SK-N-SH (cell line): ENCODE measurements around the gene SNX10. TPM values are rescaled to one million over a fixed set of nuclear protein-coding genes. Genes with fewer than 3 reads are reported as not detected.

Source experiments
- CTCF ChIA-PET: fragments of 300-600, 350-600 bp; formaldehyde crosslinking; extraction: SDS; loops from one replicate; lab custom pipeline; 2021; lab: Yijun Ruan, JAX
- POLR2A ChIA-PET: fragments of 350-600 bp; sonication (Branson Sonifier 250); formaldehyde crosslinking; extraction: SDS; loops from one replicate; lab custom pipeline; 2020; ENCODE audit warnings: antibody characterized with exemption, inconsistent platforms; lab: Yijun Ruan, JAX
- DNase-seq: peaks from one replicate; pipeline ENCODE4 v3.0.0; 2012
- H2AFZ ChIP-seq: fragments of 200-600 bp; sonication (generic); 2 replicates; pipeline ENCODE4 v1.8.1; 2016; ENCODE audit warnings: antibody characterized with exemption, mild to moderate bottlenecking, low read depth
- H3F3A ChIP-seq: fragments of 200-600 bp; sonication (generic); replicated peaks from 2 replicates; pipeline ENCODE3; 2016; ENCODE audit warnings: antibody characterized with exemption, mild to moderate bottlenecking; ENCODE audit not compliant: insufficient read depth
- H3K27ac ChIP-seq, 2 experiments: fragments of 200-500 bp in 1 of 2; fragments of 200-600 bp in 1 of 2; sonication (Bioruptor generic) in 1 of 2; sonication (generic), shearing (Covaris generic) in 1 of 2; 2 replicates each; pipeline versions ENCODE4 v1.5.1 to v1.6.1; 2014 to 2016; ENCODE audit warnings: low read depth in 2 of 2, inconsistent platforms in 1 of 2, low read length in 1 of 2, mild to moderate bottlenecking in 1 of 2, mixed read lengths in 1 of 2
- H3K27me3 ChIP-seq: fragments of 200-600 bp; sonication (generic), shearing (Covaris generic); 2 replicates; pipeline ENCODE4 v1.6.1; 2016; ENCODE audit warnings: mixed run types; ENCODE audit not compliant: insufficient read depth
- H3K36me3 ChIP-seq, 2 experiments: fragments of 200-500 bp in 1 of 2; fragments of 200-600 bp in 1 of 2; sonication (Bioruptor generic) in 1 of 2; sonication (generic) in 1 of 2; replicated peaks in 1 of 2; 2 replicates each; pipeline versions ENCODE3 to v1.5.1; 2014 to 2016; ENCODE audit warnings: low read length in 1 of 2, mild to moderate bottlenecking in 1 of 2; ENCODE audit not compliant: insufficient read depth in 2 of 2, control insufficient read depth in 1 of 2
- H3K4me1 ChIP-seq, 2 experiments: fragments of 200-500 bp in 1 of 2; fragments of 200-600 bp in 1 of 2; sonication (Bioruptor generic) in 1 of 2; sonication (generic), shearing (Covaris generic) in 1 of 2; 2 replicates each; pipeline versions ENCODE4 v1.5.1 to v1.6.1; 2014 to 2016; ENCODE audit warnings: low read depth in 1 of 2, low read length in 1 of 2, mixed run types in 1 of 2; ENCODE audit not compliant: insufficient read depth in 2 of 2, control insufficient read depth in 1 of 2
- H3K4me2 ChIP-seq: fragments of 200-600 bp; sonication (generic), shearing (Covaris generic); 2 replicates; pipeline ENCODE4 v1.6.1; 2017; ENCODE audit warnings: mixed run types
- H3K4me3 ChIP-seq, 2 experiments: fragments of 200-500 bp in 1 of 2; fragments of 200-600 bp in 1 of 2; sonication (Bioruptor generic) in 1 of 2; sonication (generic), shearing (Covaris generic) in 1 of 2; 2 replicates each; pipeline versions ENCODE4 v1.5.1 to v1.8.1; 2014 to 2016; ENCODE audit warnings: low read depth in 2 of 2, inconsistent platforms in 1 of 2, low read length in 1 of 2, mild to moderate bottlenecking in 1 of 2, mixed read lengths in 1 of 2, moderate library complexity in 1 of 2
- H3K79me2 ChIP-seq: fragments of 200-600 bp; sonication (generic); 2 replicates; pipeline ENCODE4 v1.8.1; 2017; ENCODE audit warnings: mild to moderate bottlenecking; ENCODE audit not compliant: insufficient read depth
- H3K9ac ChIP-seq: fragments of 200-600 bp; sonication (generic); 2 replicates; pipeline ENCODE4 v1.6.1; 2017; ENCODE audit warnings: mixed run types
- H3K9me2 ChIP-seq: fragments of 200-600 bp; sonication (generic); 2 replicates; pipeline ENCODE4 v1.6.1; 2017; ENCODE audit warnings: mixed run types
- H3K9me3 ChIP-seq: fragments of 200-600 bp; sonication (generic); 2 replicates; pipeline ENCODE4 v1.6.1; 2017; ENCODE audit warnings: mixed run types, mild to moderate bottlenecking, moderate library complexity
- H4K20me1 ChIP-seq: fragments of 200-600 bp; sonication (generic); 2 replicates; pipeline ENCODE4 v1.6.1; 2017; ENCODE audit warnings: mild to moderate bottlenecking, mixed run types; ENCODE audit not compliant: insufficient read depth
- CHD2 ChIP-seq: fragments of 150-350 bp; IDR thresholded peaks from 2 replicates; pipeline ENCODE4 v1.6.1; 2018; ENCODE audit warnings: low read length; ENCODE audit not compliant: partially characterized antibody
- EP300 ChIP-seq, 2 experiments: IDR thresholded peaks; 2 replicates each; pipeline versions ENCODE4 v1.4.0 to v1.6.1; 2012; ENCODE audit warnings: borderline replicate concordance in 1 of 2, low read depth in 1 of 2, low read length in 1 of 2
- FOXJ3 ChIP-seq: sonication (generic); formaldehyde crosslinking; IDR thresholded peaks from 2 replicates; pipeline ENCODE4 v1.5.1; 2020; ENCODE audit warnings: mild to moderate bottlenecking, missing genetic modification reagents
- FOXM1 ChIP-seq: IDR thresholded peaks from 2 replicates; pipeline ENCODE4 v1.4.0; 2012; ENCODE audit warnings: low read depth, mild to moderate bottlenecking
- GABPA ChIP-seq: IDR thresholded peaks from 2 replicates; pipeline ENCODE4 v1.4.0; 2012; ENCODE audit warnings: low read depth, mild to moderate bottlenecking
- GATA2 ChIP-seq: sonication (generic); formaldehyde crosslinking; IDR thresholded peaks from 2 replicates; pipeline ENCODE4 v1.5.0; 2020; ENCODE audit warnings: mild to moderate bottlenecking, missing genetic modification reagents
- MEF2A ChIP-seq: IDR thresholded peaks from 2 replicates; pipeline ENCODE4 v1.4.0; 2012; ENCODE audit warnings: low read depth, borderline replicate concordance
- MXI1 ChIP-seq: IDR thresholded peaks from 2 replicates; pipeline ENCODE4 v1.6.1; 2012; ENCODE audit warnings: mild to moderate bottlenecking, low read depth, low read length, improper control_type of control experiment
- NFIC ChIP-seq: IDR thresholded peaks from 2 replicates; pipeline ENCODE4 v1.4.0; 2012; ENCODE audit warnings: borderline replicate concordance
- NRF1 ChIP-seq: IDR thresholded peaks from 2 replicates; pipeline ENCODE4 v1.6.1; 2012; ENCODE audit warnings: low read depth, mild to moderate bottlenecking, low read length
- PBX3 ChIP-seq: IDR thresholded peaks from 2 replicates; pipeline ENCODE4; 2012
- POLR2AphosphoS5 ChIP-seq: IDR thresholded peaks from 2 replicates; pipeline ENCODE4 v1.6.1; 2012; ENCODE audit warnings: low read depth, low read length
- RCOR1 ChIP-seq: fragments of 150-350 bp; IDR thresholded peaks from 2 replicates; pipeline ENCODE4 v1.6.1; 2017; ENCODE audit warnings: antibody characterized with exemption, low read length
- SMC3 ChIP-seq: IDR thresholded peaks from 2 replicates; pipeline ENCODE4 v1.6.1; 2012; ENCODE audit warnings: low read depth, low read length, improper control_type of control experiment
- TCF12 ChIP-seq: IDR thresholded peaks from 2 replicates; pipeline ENCODE4 v1.4.0; 2012
- YY1 ChIP-seq: IDR thresholded peaks from 2 replicates; pipeline ENCODE4 v1.4.0; 2012; ENCODE audit warnings: low read depth, mild to moderate bottlenecking
- WGBS: methylation state at CpG from one replicate; pipeline ENCODE4 v1.1.6; 2017; ENCODE audit warnings: low lambda C conversion rate; 5-methylcytosine and 5-hydroxymethylcytosine counted together
- polyA plus RNA-seq, 3 experiments: library from polyadenylated mRNA; depleted of rRNA; stranded (reverse); fragments of >200 nt; gene quantifications; 2 replicates each; pipeline ENCODE4 v1.2.3, GENCODE V29; 2012
- TF ChIP-seq, protein P1 (sequence below): IDR thresholded peaks from 2 replicates; pipeline ENCODE4 v1.4.0; 2012; ENCODE audit warnings: low read depth
- TF ChIP-seq, protein P2 (sequence below): fragments of 150-350 bp; IDR thresholded peaks from 2 replicates; pipeline ENCODE4 v1.6.1; 2016; ENCODE audit warnings: mild to moderate bottlenecking, low read depth, low read length

SNX10 gene
- polyA plus RNA-seq, 1 of the 3 experiments (the other 2 are of a cell fraction), result 0.02 TPM

- no peak overlapping the region for H3K4me3 ChIP-seq
- no peak overlapping the region for H3K27ac ChIP-seq
- no peaks in the 10 kb centered on the region for H3F3A ChIP-seq
- H3K4me1 ChIP-seq, result no peaks in the 10 kb centered on the region
- H3K9ac ChIP-seq, result no peak overlapping the region
- ChIA-PET CTCF (interaction anchor here (0.7 to 1.6 kb wide), 3 partner anchors 9 to 589 kb away, joined by 3 to 4 read pairs (median 4); no protein-coding TSS in a partner anchor), POLR2A (no interaction called here)
- no peak overlapping the region for H3K4me2 ChIP-seq
- H3K9me2 ChIP-seq, result no peaks in the 10 kb centered on the region
- TF ChIP-seq NRF1, result no peak
- no peak for TF ChIP-seq RCOR1
- TF ChIP-seq, protein P1, sequence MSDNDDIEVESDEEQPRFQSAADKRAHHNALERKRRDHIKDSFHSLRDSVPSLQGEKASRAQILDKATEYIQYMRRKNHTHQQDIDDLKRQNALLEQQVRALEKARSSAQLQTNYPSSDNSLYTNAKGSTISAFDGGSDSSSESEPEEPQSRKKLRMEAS, result no peak
- TF ChIP-seq, all 33 proteins: peak for 0
- Histone ChIP-seq H4K20me1 (no peaks in the 10 kb centered on the region), H3K36me3 (no peaks in the 10 kb centered on the region), H3K27me3 (no peaks in the 10 kb centered on the region), H2AFZ (no peak overlapping the region), H3K9me3 (no peaks in the 10 kb centered on the region), H3K79me2 (no peaks in the 10 kb centered on the region)
- DNase-seq, result no peak
Measured at GRCh38 chr7:26280097-26280496, 11.6 kb upstream of the SNX10 start.

- 59% methylated on average over 4 of the region's 4 CpGs for WGBS
- POLR2A ChIA-PET, result no interaction called here
- no peaks in the 10 kb centered on the region for H3K79me2 ChIP-seq
Measured at GRCh38 chr7:26280723-26281122, 10.9 kb upstream of the SNX10 start.

More at GRCh38 chr7:26280723-26281122, 10.9 kb upstream of the SNX10 start:
- no peak overlapping the region for H2AFZ ChIP-seq
- DNase-seq, result no peak
- no peaks in the 10 kb centered on the region for H3K36me3 ChIP-seq
- CTCF ChIA-PET, result interaction anchor here (0.7 to 1.5 kb wide), 2 partner anchors 388 to 589 kb away, joined by 3 to 4 read pairs; no protein-coding TSS in a partner anchor
- no peaks in the 10 kb centered on the region for H3K9me3 ChIP-seq
- no peaks in the 10 kb centered on the region for H3F3A ChIP-seq
- H3K27ac ChIP-seq, result no peak overlapping the region
- H3K4me3 ChIP-seq, result no peak overlapping the region
- H3K4me1 ChIP-seq, result no peaks in the 10 kb centered on the region
- H4K20me1 ChIP-seq, result no peaks in the 10 kb centered on the region
- H3K27me3 ChIP-seq, result no peaks in the 10 kb centered on the region
- TF ChIP-seq GATA2 (CRISPR knock-in tag) (no peak), GABPA (no peak), NFIC (no peak), EP300 (IDR thresholded peaks at IDR 0.05; ENCODE audit: borderline replicate concordance in 1 of 2, low read depth in 1 of 2, low read length in 1 of 2) (no peak), TCF12 (no peak), NRF1 (no peak), SMC3 (no peak), PBX3 (no peak), YY1 (no peak), POLR2AphosphoS5 (no peak), RCOR1 (no peak), CHD2 (no peak), MXI1 (no peak), FOXM1 (no peak), MEF2A (no peak), FOXJ3 (no peak)
- TF ChIP-seq, protein P2, sequence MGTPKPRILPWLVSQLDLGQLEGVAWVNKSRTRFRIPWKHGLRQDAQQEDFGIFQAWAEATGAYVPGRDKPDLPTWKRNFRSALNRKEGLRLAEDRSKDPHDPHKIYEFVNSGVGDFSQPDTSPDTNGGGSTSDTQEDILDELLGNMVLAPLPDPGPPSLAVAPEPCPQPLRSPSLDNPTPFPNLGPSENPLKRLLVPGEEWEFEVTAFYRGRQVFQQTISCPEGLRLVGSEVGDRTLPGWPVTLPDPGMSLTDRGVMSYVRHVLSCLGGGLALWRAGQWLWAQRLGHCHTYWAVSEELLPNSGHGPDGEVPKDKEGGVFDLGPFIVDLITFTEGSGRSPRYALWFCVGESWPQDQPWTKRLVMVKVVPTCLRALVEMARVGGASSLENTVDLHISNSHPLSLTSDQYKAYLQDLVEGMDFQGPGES, result no peak
- TF ChIP-seq, protein P1, result no peak
- no peaks in the 10 kb centered on the region for H3K9me2 ChIP-seq
- H3K9ac ChIP-seq, result no peak overlapping the region
- H3K4me2 ChIP-seq, result no peak overlapping the region
